ENCODE measurements around the gene PRKAG2. TPM values are rescaled to one million over a fixed set of nuclear protein-coding genes. Genes with fewer than 3 reads are reported as not detected.

PRKAG2 gene
- polyA plus RNA-seq, 1 of the 3 experiments (the other 2 are of a cell fraction) = 51.6 TPM

GRCh38 chr7:151717415-151717814 is 159.5 kb downstream of the PRKAG2 start:
- H3K27ac ChIP-seq (ENCODE audit: low read depth in 2 of 2, low read length in 1 of 2) = no peak overlapping the region
- no peak overlapping the region for H3K4me2 ChIP-seq
- H3F3A ChIP-seq (replicated peaks; ENCODE audit: insufficient read depth) = no peaks in the 10 kb centered on the region
- H2AFZ ChIP-seq (ENCODE audit: low read depth) = no peak overlapping the region
- 81% methylated on average over 5 of the region's 5 CpGs for WGBS (ENCODE audit: low lambda C conversion rate)
- ChIA-PET CTCF (interaction anchor here (0.9 to 2.8 kb wide), 3 partner anchors 11 to 92 kb away, joined by 3 to 15 read pairs (median 5); no protein-coding TSS in a partner anchor), POLR2A (no interaction called here)
- H3K4me3 ChIP-seq (ENCODE audit: low read depth in 2 of 2, low read length in 1 of 2) = no peak overlapping the region
- no peaks in the 10 kb centered on the region for H3K9me2 ChIP-seq
- no peak overlapping the region for H3K9ac ChIP-seq
- H3K79me2 ChIP-seq (ENCODE audit: insufficient read depth) = no peaks in the 10 kb centered on the region
- peaks cover 0 to 7% of the 10 kb centered on the region in 2 experiments; a peak in 1 of 4 replicates for H3K4me1 ChIP-seq (ENCODE audit: control insufficient read depth in 1 of 2, insufficient read depth in 2 of 2, low read depth in 1 of 2, low read length in 1 of 2)
- TF ChIP-seq NFIC (IDR thresholded peaks at IDR 0.05; ENCODE audit: borderline replicate concordance) (no peak), CHD2 (IDR thresholded peaks at IDR 0.05; ENCODE audit: low read length, partially characterized antibody) (no peak), GABPA (IDR thresholded peaks at IDR 0.05; ENCODE audit: low read depth) (no peak), USF1 (IDR thresholded peaks at IDR 0.05; ENCODE audit: borderline replicate concordance, low read depth) (no peak), SIN3A (IDR thresholded peaks at IDR 0.05; ENCODE audit: borderline replicate concordance, low read depth, low read length) (no peak)
- H3K9me3 ChIP-seq = no peaks in the 10 kb centered on the region
- H4K20me1 ChIP-seq (ENCODE audit: insufficient read depth) = no peaks in the 10 kb centered on the region
- no peaks in the 10 kb centered on the region for H3K36me3 ChIP-seq (replicated peaks in 1 of 2; ENCODE audit: control insufficient read depth in 1 of 2, insufficient read depth in 2 of 2, low read length in 1 of 2)
- H3K27me3 ChIP-seq (ENCODE audit: insufficient read depth) = no peaks in the 10 kb centered on the region
- no peak for DNase-seq

- WGBS (ENCODE audit: low lambda C conversion rate) = 91% methylated on average over 5 of the region's 5 CpGs
- Histone ChIP-seq H3K9me2 (no peaks in the 10 kb centered on the region), H3K27ac (ENCODE audit: low read depth in 2 of 2, low read length in 1 of 2) (no peak overlapping the region), H3K4me2 (no peak overlapping the region), H3K4me1 (ENCODE audit: control insufficient read depth in 1 of 2, insufficient read depth in 2 of 2, low read depth in 1 of 2, low read length in 1 of 2) (peaks cover 0 to 6% of the 10 kb centered on the region in 2 experiments; a peak in 1 of 4 replicates), H3K9me3 (no peaks in the 10 kb centered on the region), H2AFZ (ENCODE audit: low read depth) (no peak overlapping the region), H3K27me3 (ENCODE audit: insufficient read depth) (no peaks in the 10 kb centered on the region), H3K79me2 (ENCODE audit: insufficient read depth) (no peaks in the 10 kb centered on the region), H3K9ac (no peak overlapping the region), H3K36me3 (replicated peaks in 1 of 2; ENCODE audit: control insufficient read depth in 1 of 2, insufficient read depth in 2 of 2, low read length in 1 of 2) (no peaks in the 10 kb centered on the region), H4K20me1 (ENCODE audit: insufficient read depth) (no peaks in the 10 kb centered on the region), H3F3A (replicated peaks; ENCODE audit: insufficient read depth) (no peaks in the 10 kb centered on the region), H3K4me3 (ENCODE audit: low read depth in 2 of 2, low read length in 1 of 2) (no peak overlapping the region)
- TF ChIP-seq TAF1 (IDR thresholded peaks at IDR 0.05; ENCODE audit: borderline replicate concordance, low read depth, low read length) (no peak), PBX3 (IDR thresholded peaks at IDR 0.05) (no peak), ZBTB33 (IDR thresholded peaks at IDR 0.05; ENCODE audit: borderline replicate concordance, low read depth) (no peak), EZH2phosphoT487 (IDR thresholded peaks at IDR 0.05; ENCODE audit: borderline replicate concordance, low read depth) (no peak), MEF2A (IDR thresholded peaks at IDR 0.05; ENCODE audit: borderline replicate concordance, low read depth) (no peak), RAD21 (IDR thresholded peaks at IDR 0.05; ENCODE audit: low read length) (no peak), NRF1 (IDR thresholded peaks at IDR 0.05; ENCODE audit: low read depth, low read length) (no peak), RCOR1 (IDR thresholded peaks at IDR 0.05; ENCODE audit: low read length) (no peak), EP300 (IDR thresholded peaks at IDR 0.05; ENCODE audit: borderline replicate concordance in 1 of 2, low read depth in 1 of 2, low read length in 1 of 2) (no peak), JUND (IDR thresholded peaks at IDR 0.05) (no peak), ELF1 (IDR thresholded peaks at IDR 0.05) (no peak), POLR2AphosphoS5 (IDR thresholded peaks at IDR 0.05; ENCODE audit: low read depth, low read length) (no peak)
- ChIA-PET POLR2A (no interaction called here), CTCF (interaction anchor here (2.0 to 2.8 kb wide), 2 partner anchors 10 to 38 kb away, joined by 4 to 15 read pairs; no protein-coding TSS in a partner anchor)
- DNase-seq = no peak
These were observed 160.6 kb downstream of the PRKAG2 start for GRCh38 chr7:151716323-151716722.
